HCT116 (cell line): ENCODE results near the gene CORO2B. TPM values are rescaled to one million over a fixed set of nuclear protein-coding genes. Genes with fewer than 3 reads are reported as not detected.
"Not testable (repeated sequence)": the region's sequence is repeated elsewhere in the genome, so short reads cannot be mapped to it uniquely, and the experiment has no call there.

Source experiments
- ATAC-seq: fragments of 200-7000 bp; cut with Tn5 transposase; 2 replicates; pipeline ENCODE4 v1.9.1; 2020; ENCODE audit warnings: mild to moderate bottlenecking, moderate library complexity
- BruUV-seq: library from RNA; stranded (reverse); fragments of 400-500 nt; replicated peaks from 2 replicates; lab custom pipeline; 2021; lab: Mats Ljungman, UMichigan
- CTCF ChIA-PET: fragments of 300-600 bp; sonication (Branson Sonifier 250); formaldehyde crosslinking; loops from one replicate; lab custom pipeline; 2021; ENCODE audit warnings: antibody characterized with exemption; lab: Charles Lee
- POLR2A ChIA-PET: fragments of 300-600, 350-600 bp; sonication (Branson Sonifier 250); formaldehyde crosslinking; loops from one replicate; lab custom pipeline; 2021; ENCODE audit warnings: antibody characterized with exemption; lab: Charles Lee
- RAD21 ChIA-PET, 2 experiments: fragments of 300-600 bp; sonication (Branson Sonifier 250); formaldehyde crosslinking; loops; one replicate each; lab custom pipeline; 2023; ENCODE audit warnings: low total read pairs in 2 of 2; ENCODE audit not compliant: uncharacterized antibody in 2 of 2, unreplicated experiment in 2 of 2, low non-redundant PET in 1 of 2; lab: Charles Lee
- DNase-seq: peaks from one replicate; pipeline ENCODE4 v3.0.0-alpha.2; 2010; ENCODE audit warnings: low read depth, low spot score
- H2AFZ ChIP-seq: fragments of 200-600 bp; shearing (Covaris generic), sonication (generic); 2 replicates; pipeline ENCODE4 v1.6.1; 2017; ENCODE audit warnings: low read depth, mixed run types, mixed read lengths, antibody characterized with exemption, low read length; ENCODE audit not compliant: poor library complexity, severe bottlenecking
- H3K27ac ChIP-seq: 2 replicates; pipeline ENCODE4 v1.5.1; 2012; ENCODE audit warnings: low read depth, low read length
- H3K27me3 ChIP-seq: fragments of 200-600 bp; sonication (generic); 2 replicates; pipeline ENCODE4 v1.6.1; 2016; ENCODE audit warnings: mixed run types, low read length, mixed read lengths; ENCODE audit not compliant: insufficient read depth
- H3K36me3 ChIP-seq, 2 experiments: fragments of 200-500 bp in 1 of 2; fragments of 200-600 bp in 1 of 2; sonication (Bioruptor generic) in 1 of 2; sonication (generic) in 1 of 2; 2 replicates each; pipeline versions ENCODE4 v1.5.1 to v1.6.1; 2014 to 2016; ENCODE audit warnings: low read length in 2 of 2, inconsistent platforms in 1 of 2, mixed read lengths in 1 of 2, mixed run types in 1 of 2; ENCODE audit not compliant: insufficient read depth in 2 of 2, control insufficient read depth in 1 of 2
- H3K4me1 ChIP-seq, 2 experiments: fragments of 200-600 bp in 1 of 2; sonication (generic) in 1 of 2; 2 replicates each; pipeline versions ENCODE4 v1.5.1 to v1.6.1; 2012 to 2017; ENCODE audit warnings: low read length in 2 of 2, inconsistent platforms in 1 of 2, mild to moderate bottlenecking in 1 of 2, mixed read lengths in 1 of 2, mixed run types in 1 of 2, moderate library complexity in 1 of 2; ENCODE audit not compliant: insufficient read depth in 2 of 2, control insufficient read depth in 1 of 2
- H3K4me2 ChIP-seq: fragments of 200-600 bp; sonication (generic); 2 replicates; pipeline ENCODE4 v1.6.1; 2017; ENCODE audit warnings: mixed run types, low read length, mixed read lengths
- H3K4me3 ChIP-seq, 2 experiments: fragments of 200-600 bp in 1 of 2; sonication (generic) in 1 of 2; replicated peaks in 1 of 2; 2 replicates each; pipeline ENCODE4 v1.5.1; 2011 to 2016; ENCODE audit warnings: low read length in 2 of 2, control low read depth in 1 of 2, low read depth in 1 of 2, mild to moderate bottlenecking in 1 of 2, mixed read lengths in 1 of 2, mixed run types in 1 of 2
- H3K79me2 ChIP-seq: fragments of 200-600 bp; sonication (generic); 2 replicates; pipeline ENCODE4 v1.6.1; 2017; ENCODE audit warnings: mild to moderate bottlenecking, mixed run types, low read length, moderate library complexity, mixed read lengths; ENCODE audit not compliant: insufficient read depth
- H3K9ac ChIP-seq: fragments of 200-600 bp; sonication (generic); 2 replicates; pipeline ENCODE4 v1.6.1; 2016; ENCODE audit warnings: low read length, mixed read lengths
- H3K9me2 ChIP-seq: fragments of 200-600 bp; sonication (generic), shearing (Covaris generic); 2 replicates; pipeline ENCODE4 v1.6.1; 2017; ENCODE audit warnings: mixed run types, mild to moderate bottlenecking, moderate library complexity; ENCODE audit not compliant: insufficient read depth
- H3K9me3 ChIP-seq, 2 experiments: fragments of 200-500 bp in 1 of 2; fragments of 200-600 bp in 1 of 2; sonication (Bioruptor generic) in 1 of 2; sonication (generic) in 1 of 2; 2 replicates each; pipeline ENCODE4 v1.6.1; 2014 to 2017; ENCODE audit warnings: low read length in 2 of 2, mixed read lengths in 2 of 2, inconsistent platforms in 1 of 2, low read depth in 1 of 2, mild to moderate bottlenecking in 1 of 2, mixed run types in 1 of 2, moderate library complexity in 1 of 2; ENCODE audit not compliant: control insufficient read depth in 1 of 2, insufficient read depth in 1 of 2
- H4K20me1 ChIP-seq: fragments of 200-600 bp; sonication (generic), shearing (Covaris generic); 2 replicates; pipeline ENCODE4 v1.6.1; 2017; ENCODE audit warnings: mixed run types, mild to moderate bottlenecking, moderate library complexity; ENCODE audit not compliant: insufficient read depth
- CEBPB ChIP-seq: IDR thresholded peaks from 2 replicates; pipeline ENCODE4 v1.6.1; 2012; ENCODE audit warnings: low read depth
- EZH2phosphoT487 ChIP-seq: fragments of 200-600 bp; IDR thresholded peaks from 2 replicates; pipeline ENCODE4 v1.6.1; 2018; ENCODE audit warnings: antibody characterized with exemption, borderline replicate concordance
- FOSL1 ChIP-seq: IDR thresholded peaks from 2 replicates; pipeline ENCODE4 v1.6.1; 2012; ENCODE audit warnings: low read depth
- JUND ChIP-seq: IDR thresholded peaks from 2 replicates; pipeline ENCODE4 v1.6.1; 2012
- POLR2A ChIP-seq: IDR thresholded peaks from 2 replicates; pipeline ENCODE4 v1.7.0; 2011; ENCODE audit warnings: borderline replicate concordance; ENCODE audit not compliant: insufficient read depth, insufficient read length; ENCODE audit errors: extremely low read depth
- POLR2AphosphoS5 ChIP-seq: IDR thresholded peaks from 2 replicates; pipeline ENCODE4 v1.6.1; 2011; ENCODE audit warnings: mild to moderate bottlenecking, low read depth, low read length, moderate library complexity
- RAD21 ChIP-seq: IDR thresholded peaks from 2 replicates; pipeline ENCODE4 v1.6.1; 2012; ENCODE audit warnings: low read depth, mild to moderate bottlenecking
- SIN3A ChIP-seq: IDR thresholded peaks from 2 replicates; pipeline ENCODE4 v1.6.1; 2012; ENCODE audit warnings: low read depth
- SRF ChIP-seq: IDR thresholded peaks from 2 replicates; pipeline ENCODE4 v1.6.1; 2012; ENCODE audit warnings: low read depth
- ZFX ChIP-seq: fragments of 450-650 bp; IDR thresholded peaks from 2 replicates; pipeline ENCODE4 v1.6.1; 2017
- intact Hi-C: fragments of 100-400 bp; cut with micrococcal nuclease; formaldehyde crosslinking; loops from 2 replicates; pipeline ENCODE4 v1.10.0; 2022
- total RNA-seq: library from RNA; stranded (reverse); gene quantifications from one replicate; pipeline ENCODE4 v1.2.1, GENCODE V29; 2021; ENCODE audit not compliant: unreplicated experiment
- TF ChIP-seq, protein P1 (sequence below): IDR thresholded peaks from 2 replicates; pipeline ENCODE4 v1.6.1; 2012; ENCODE audit warnings: low read depth
- TF ChIP-seq, protein P2 (sequence below): IDR thresholded peaks from 2 replicates; pipeline ENCODE4 v1.6.1; 2011; ENCODE audit warnings: mild to moderate bottlenecking, low read length, moderate library complexity; ENCODE audit not compliant: insufficient replicate concordance; ENCODE audit errors: extremely low read depth
- TF ChIP-seq, protein P3 (sequence below): IDR thresholded peaks from 2 replicates; pipeline ENCODE4 v1.6.1; 2012
- TF ChIP-seq, protein P4 (sequence below): IDR thresholded peaks from 2 replicates; pipeline ENCODE4 v1.6.1; 2012

CORO2B gene
- total RNA-seq, 1 experiment from 2014 or later: 2.8 TPM

DNA sequence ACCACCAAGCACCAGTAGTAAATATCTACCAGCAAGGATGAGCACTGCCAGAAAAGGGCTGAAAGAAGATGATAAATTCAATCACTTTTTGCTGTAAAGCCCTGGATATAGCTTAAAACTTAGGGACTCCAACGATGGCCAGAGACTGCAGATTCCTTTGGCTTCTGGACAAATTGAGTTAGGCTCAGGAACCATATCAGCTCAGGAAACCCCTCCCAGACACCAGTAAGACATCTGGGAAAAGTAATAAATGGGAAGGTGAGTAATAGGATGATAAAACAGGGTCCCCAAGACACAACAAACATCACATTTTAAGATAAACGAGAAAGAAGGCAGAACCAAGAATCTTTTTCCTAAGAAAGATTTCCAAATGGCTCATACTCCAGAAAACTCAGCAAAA, 176.9 kb downstream of the CORO2B start:
- ChIA-PET POLR2A (no interaction called here), CTCF (no interaction called here), RAD21 (no interaction called here)
- no peaks in the 10 kb centered on the region for H3K79me2 ChIP-seq
- H4K20me1 ChIP-seq: no peaks in the 10 kb centered on the region
- DNase-seq: no peak
- no peaks in the 10 kb centered on the region for H3K9me3 ChIP-seq
- H3K9me2 ChIP-seq: no peaks in the 10 kb centered on the region
- H3K4me3 ChIP-seq: no peak overlapping the region
- no peaks in the 10 kb centered on the region for H3K36me3 ChIP-seq
- BruUV-seq: no TSS peak
- no peaks in the 10 kb centered on the region for H3K27me3 ChIP-seq
- TF ChIP-seq ZFX (no peak), POLR2A (no peak), SRF (no peak), FOSL1 (no peak), EZH2phosphoT487 (no peak), SIN3A (no peak), CEBPB (no peak), RAD21 (no peak), POLR2AphosphoS5 (no peak), JUND (no peak)
- TF ChIP-seq, protein P1, sequence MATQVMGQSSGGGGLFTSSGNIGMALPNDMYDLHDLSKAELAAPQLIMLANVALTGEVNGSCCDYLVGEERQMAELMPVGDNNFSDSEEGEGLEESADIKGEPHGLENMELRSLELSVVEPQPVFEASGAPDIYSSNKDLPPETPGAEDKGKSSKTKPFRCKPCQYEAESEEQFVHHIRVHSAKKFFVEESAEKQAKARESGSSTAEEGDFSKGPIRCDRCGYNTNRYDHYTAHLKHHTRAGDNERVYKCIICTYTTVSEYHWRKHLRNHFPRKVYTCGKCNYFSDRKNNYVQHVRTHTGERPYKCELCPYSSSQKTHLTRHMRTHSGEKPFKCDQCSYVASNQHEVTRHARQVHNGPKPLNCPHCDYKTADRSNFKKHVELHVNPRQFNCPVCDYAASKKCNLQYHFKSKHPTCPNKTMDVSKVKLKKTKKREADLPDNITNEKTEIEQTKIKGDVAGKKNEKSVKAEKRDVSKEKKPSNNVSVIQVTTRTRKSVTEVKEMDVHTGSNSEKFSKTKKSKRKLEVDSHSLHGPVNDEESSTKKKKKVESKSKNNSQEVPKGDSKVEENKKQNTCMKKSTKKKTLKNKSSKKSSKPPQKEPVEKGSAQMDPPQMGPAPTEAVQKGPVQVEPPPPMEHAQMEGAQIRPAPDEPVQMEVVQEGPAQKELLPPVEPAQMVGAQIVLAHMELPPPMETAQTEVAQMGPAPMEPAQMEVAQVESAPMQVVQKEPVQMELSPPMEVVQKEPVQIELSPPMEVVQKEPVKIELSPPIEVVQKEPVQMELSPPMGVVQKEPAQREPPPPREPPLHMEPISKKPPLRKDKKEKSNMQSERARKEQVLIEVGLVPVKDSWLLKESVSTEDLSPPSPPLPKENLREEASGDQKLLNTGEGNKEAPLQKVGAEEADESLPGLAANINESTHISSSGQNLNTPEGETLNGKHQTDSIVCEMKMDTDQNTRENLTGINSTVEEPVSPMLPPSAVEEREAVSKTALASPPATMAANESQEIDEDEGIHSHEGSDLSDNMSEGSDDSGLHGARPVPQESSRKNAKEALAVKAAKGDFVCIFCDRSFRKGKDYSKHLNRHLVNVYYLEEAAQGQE: no peak
- TF ChIP-seq, protein P2, sequence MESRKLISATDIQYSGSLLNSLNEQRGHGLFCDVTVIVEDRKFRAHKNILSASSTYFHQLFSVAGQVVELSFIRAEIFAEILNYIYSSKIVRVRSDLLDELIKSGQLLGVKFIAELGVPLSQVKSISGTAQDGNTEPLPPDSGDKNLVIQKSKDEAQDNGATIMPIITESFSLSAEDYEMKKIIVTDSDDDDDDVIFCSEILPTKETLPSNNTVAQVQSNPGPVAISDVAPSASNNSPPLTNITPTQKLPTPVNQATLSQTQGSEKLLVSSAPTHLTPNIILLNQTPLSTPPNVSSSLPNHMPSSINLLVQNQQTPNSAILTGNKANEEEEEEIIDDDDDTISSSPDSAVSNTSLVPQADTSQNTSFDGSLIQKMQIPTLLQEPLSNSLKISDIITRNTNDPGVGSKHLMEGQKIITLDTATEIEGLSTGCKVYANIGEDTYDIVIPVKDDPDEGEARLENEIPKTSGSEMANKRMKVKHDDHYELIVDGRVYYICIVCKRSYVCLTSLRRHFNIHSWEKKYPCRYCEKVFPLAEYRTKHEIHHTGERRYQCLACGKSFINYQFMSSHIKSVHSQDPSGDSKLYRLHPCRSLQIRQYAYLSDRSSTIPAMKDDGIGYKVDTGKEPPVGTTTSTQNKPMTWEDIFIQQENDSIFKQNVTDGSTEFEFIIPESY: no peak
- TF ChIP-seq, protein P3, sequence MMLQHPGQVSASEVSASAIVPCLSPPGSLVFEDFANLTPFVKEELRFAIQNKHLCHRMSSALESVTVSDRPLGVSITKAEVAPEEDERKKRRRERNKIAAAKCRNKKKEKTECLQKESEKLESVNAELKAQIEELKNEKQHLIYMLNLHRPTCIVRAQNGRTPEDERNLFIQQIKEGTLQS: no peak
- TF ChIP-seq, protein P4, sequence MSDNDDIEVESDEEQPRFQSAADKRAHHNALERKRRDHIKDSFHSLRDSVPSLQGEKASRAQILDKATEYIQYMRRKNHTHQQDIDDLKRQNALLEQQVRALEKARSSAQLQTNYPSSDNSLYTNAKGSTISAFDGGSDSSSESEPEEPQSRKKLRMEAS: no peak
- TF ChIP-seq, all 23 proteins: peak for 0
- Histone ChIP-seq H3K27ac (no peak overlapping the region), H2AFZ (no peak overlapping the region), H3K9ac (no peak overlapping the region), H3K4me2 (no peak overlapping the region), H3K4me1 (no peaks in the 10 kb centered on the region; a peak in 1 of 4 replicates)
- ATAC-seq: no peak
- intact Hi-C loops: no loop called here

DNA sequence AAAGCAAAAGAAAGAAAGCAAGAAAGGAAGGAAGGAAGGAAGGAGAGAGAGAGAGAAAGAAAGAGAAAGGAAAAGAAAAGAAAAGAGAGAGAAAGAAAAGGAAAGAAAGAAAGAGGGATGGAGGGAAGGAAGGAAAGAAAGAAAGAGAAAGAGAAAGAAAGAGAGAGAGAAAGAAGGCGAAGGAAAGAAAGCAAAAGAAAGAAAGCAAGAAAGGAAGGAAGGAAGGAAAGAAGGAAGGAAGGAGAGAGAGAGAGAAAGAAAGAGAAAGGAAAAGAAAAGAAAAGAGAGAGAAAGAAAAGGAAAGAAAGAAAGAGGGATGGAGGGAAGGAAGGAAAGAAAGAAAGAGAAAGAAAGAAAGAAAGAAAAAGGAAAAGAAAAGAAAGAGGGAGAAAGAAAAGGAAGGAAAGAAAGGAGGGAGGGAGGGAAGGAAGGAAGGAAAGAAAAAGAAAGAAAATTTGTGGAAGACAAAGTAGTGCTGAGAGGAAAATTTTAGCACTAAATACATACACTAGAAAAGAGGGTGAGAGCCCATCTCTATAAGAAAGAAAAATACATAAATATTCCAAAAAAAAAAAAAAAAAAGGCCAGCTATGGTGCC, 181.3 kb downstream of the CORO2B start:
- H3K36me3 ChIP-seq, BruUV-seq, H3K4me3 ChIP-seq, H3K27me3 ChIP-seq, H3K79me2 ChIP-seq, H3K9me3 ChIP-seq, H3K4me1 ChIP-seq, intact Hi-C loops, POLR2A ChIA-PET, ATAC-seq, H4K20me1 ChIP-seq, RAD21 ChIA-PET, H3K9ac ChIP-seq, H3K9me2 ChIP-seq, H3K4me2 ChIP-seq, H3K27ac ChIP-seq, DNase-seq, H2AFZ ChIP-seq: not testable (repeated sequence)
- CTCF ChIA-PET: interaction anchor here (0.6 to 1.5 kb wide), 2 partner anchors 58 to 116 kb away, joined by 4 to 10 read pairs; no protein-coding TSS in a partner anchor
